Frontal cortex (tissue), 4 donors: ENCODE measurements around the gene KLC3. TPM values are rescaled to one million over a fixed set of nuclear protein-coding genes. Genes with fewer than 3 reads are reported as not detected.
"Not testable (repeated sequence)": the region's sequence is repeated elsewhere in the genome, so short reads cannot be mapped to it uniquely, and the experiment has no call there.

ENCODE experiments used
- DNase-seq, 2 donors: peaks; one replicate each; pipeline ENCODE4 v3.0.0; 2012; ENCODE audit warnings: low spot score in 2 of 2
- FAIRE-seq: peaks from 2 replicates; lab custom pipeline; 2012; peaks lifted over from hg19 to GRCh38; lab: Jason Lieb, UNC
- total RNA-seq: library from RNA; depleted of rRNA; stranded (reverse); fragments of >200 nt; gene quantifications from one replicate; pipeline ENCODE4 v1.2.3, GENCODE V29; 2014
- donor health status: control.
- donor health status: control.
- donor health status: control.

Gene KLC3
- total RNA-seq, 1 donor from 2014 or later: 0.41 TPM

DNA sequence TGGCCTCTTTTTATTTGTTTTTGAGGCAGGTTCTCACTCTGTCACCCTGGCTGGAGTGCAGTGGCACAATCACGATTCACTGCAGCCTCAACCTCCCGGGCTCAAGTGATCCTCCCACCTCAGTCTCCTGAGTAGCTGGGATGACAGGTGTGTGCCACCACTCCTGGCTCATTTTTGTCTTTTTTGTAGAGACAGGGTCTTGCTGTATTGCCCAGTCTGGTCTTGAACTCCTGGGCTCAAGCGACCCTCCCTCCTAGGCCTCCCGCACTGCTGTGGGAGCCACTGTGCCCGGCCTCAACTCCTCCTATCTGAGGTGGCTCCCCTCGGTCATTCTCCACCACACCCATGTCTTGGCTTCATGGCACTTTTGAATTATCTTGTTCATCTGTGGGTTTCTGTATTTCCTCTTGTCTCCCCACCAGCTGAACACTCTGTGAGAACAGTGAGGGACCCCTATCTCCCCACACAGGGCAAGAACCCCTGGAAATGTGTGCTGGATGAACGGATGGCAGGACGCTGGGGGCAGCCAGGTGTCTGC lies 25.8 kb upstream of the KLC3 start:
- DNase-seq (no peak), FAIRE-seq (no peak)

DNA sequence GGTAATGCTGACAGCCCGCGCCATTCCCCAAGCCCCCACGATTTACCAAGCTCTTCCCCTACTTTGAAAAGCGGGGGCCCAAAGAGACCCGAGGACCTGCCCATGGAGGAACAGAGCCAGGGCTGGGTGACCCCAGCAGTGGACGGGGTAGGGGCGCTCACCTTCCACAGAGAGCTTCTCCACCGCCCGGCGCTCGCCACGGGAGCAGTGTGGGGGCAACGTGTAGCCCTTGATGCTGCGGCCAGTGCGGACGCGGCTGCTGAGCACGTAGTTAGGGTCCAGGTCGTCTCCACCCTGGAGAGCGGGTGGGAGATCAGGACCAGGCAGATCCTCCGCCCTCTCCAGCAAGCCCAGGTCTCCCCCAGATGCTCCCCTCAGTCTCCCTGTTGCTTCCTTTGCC lies 25.2 kb upstream of the KLC3 start:
- no peak for DNase-seq
- no peak for FAIRE-seq

DNA sequence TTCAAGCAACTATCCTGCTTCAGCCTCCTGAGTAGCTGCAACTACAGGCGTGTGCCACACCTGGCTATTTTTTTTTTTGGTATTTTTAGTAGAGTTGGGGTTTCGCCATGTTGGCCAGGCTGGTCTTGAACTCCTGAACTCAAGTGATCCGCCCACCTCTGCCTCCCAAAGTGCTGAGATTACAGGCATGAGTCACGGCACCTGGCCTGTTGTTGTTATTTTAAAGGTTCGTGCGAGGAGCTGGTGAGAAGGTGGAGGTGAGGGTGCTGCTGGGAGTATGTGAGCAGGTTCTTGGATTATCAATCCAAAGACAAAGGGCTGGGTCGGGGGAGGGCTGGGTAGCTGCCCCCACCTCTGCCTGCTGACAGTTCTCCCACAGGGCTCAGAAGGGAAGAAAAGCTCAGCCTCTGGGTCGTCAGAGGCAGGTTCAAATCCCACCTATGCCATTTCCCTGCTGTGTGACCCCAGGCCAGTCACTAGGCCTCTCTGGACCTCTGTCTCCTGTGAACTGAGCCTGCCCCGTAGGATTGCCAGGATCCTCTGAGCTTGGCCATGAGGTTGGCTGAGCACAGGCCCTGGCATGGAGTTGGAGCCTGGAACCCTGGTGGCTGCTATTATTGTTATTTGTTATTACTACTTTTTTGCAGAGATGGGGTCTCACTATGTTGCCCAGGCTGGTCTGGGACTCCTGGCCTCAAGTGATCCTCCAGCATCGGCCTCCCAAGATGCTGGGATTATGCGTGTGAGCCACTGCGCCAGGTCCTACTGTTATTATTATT lies 19.4 kb upstream of the KLC3 start:
- DNase-seq (no peak), FAIRE-seq (no peak)

DNA sequence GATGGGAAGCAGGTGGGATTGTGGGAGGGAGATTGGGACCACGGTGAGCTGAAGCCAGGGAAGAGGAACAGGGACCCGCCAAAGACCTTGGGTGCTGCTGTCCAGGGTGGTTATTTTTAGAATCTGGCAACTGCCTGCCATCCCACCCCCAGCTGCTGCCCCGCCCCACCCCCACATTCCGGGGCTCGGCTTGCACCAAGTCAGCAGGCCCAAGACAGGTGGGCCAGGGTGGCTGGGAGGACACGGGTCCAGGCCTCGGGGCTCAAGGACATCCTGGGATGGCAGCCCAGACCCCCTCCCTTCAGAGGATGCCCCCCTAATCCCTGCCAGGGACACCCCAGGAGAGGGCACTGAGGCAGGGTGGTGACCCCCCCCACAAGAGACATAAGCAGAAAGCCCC lies 18.7 kb upstream of the KLC3 start:
- DNase-seq (no peak), FAIRE-seq (no peak)

DNA sequence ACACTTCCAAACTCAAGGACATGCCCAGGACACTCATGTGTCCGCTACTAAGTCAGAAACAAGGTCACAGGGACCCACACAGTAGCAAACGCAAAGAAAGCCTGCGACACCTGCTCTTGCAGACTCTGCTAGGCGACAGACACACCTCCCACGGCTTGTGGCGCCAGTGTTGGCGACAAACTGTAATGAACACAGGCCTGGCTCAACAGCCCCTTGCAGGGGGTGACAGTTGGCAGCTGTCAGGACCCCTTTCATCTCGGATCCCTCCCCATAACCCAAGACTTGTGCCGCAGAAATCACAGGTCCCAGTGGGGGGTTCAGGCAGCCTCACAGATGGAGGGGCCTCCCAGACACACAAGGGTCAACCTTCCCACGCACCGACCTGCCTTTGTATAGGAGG lies 18.2 kb upstream of the KLC3 start:
- DNase-seq: no peak
- no peak for FAIRE-seq

DNA sequence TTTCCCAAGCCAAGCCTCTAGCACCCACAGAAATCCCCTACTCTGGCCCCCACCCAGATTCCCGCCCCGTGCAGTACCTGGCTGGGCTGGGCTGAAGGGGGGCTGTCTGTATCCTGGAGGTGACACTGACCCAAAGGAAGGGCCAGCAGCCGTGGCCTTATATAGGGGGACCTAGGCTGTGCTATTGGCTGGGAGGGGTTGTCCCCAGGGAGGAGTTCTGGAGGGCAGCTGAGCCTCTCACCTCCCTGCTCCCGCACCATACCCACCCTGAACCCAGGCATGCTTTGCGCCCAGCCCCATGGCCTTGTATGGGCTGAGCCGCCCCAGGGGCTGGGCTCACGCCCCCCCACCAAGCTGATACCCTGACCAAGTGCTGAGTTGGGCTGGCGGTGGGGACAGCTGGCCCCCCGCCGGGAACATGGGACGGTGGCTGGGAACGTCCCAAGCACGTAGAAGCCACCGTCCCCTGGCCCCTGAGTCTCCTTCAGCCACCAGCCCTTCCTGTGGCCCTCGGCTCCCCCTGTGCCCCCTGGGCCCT lies 17.7 kb upstream of the KLC3 start, which contains the start of gene CKM:
Gene CKM (minus strand): TSS at position 132 of the 538 bp plus-strand sequence. CDS start 3,162 bp downstream, outside the sequence.
- FAIRE-seq (no peak), DNase-seq (no peak)

- no peak for FAIRE-seq
- no peak for DNase-seq
These were observed 16.9 kb upstream of the KLC3 start for GRCh38 chr19:45323671-45324081.

- no peak for FAIRE-seq
These were observed 16.1 kb upstream of the KLC3 start for GRCh38 chr19:45324349-45324907.

GRCh38 chr19:45327404-45328143 lies 13.0 kb upstream of the KLC3 start:
- no peak for DNase-seq
- no peak for FAIRE-seq

More at GRCh38 chr19:45324349-45324907, 16.1 kb upstream of the KLC3 start:
- no peak for DNase-seq

DNA sequence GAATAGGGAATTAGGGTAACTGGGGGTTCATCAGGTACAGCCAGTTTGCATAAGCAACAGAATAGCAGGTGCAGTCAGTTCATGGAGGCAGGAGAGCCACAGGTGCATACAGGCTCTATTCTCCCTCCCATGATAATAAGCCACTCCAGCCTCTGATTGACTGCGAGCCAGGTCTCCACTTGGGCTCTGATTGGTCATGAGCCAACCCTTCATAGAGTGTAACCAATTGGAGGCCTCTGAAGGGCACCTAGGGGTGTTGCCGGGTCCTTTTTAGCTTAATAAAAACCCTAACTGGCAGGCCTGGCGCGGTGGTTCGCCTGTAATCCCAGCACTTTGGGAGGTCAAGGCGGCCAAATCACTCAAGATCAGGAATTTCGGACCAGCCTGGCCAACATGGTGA lies 9.1 kb upstream of the KLC3 start:
- FAIRE-seq (no peak), DNase-seq (no peak)

GRCh38 chr19:45333609-45334303 lies 6.8 kb upstream of the KLC3 start:
- FAIRE-seq (no peak), DNase-seq (no peak)

DNA sequence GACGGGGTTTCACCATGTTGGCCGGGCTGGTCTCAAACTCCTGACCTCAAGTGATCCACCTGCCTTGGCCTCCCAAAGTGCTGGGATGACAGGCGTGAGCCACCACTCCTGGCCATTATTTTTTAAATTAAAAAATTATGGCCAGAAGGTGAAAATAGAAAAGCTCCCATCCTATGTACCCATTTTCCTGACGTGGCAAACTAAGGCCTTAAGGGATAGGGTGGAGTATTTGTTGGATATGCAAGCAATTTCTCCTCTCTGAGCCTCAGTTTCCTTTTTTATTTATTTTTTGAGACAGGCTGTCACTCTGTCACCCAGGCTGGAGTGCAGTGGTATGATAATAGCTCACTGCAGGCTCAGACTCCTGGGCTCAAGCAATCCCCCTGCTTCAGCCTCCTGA lies 5.7 kb upstream of the KLC3 start:
- not testable (repeated sequence) for FAIRE-seq

GRCh38 chr19:45336696-45337251 lies 3.8 kb upstream of the KLC3 start:
- FAIRE-seq: no peak
- no peak for DNase-seq

More for the DNA sequence above, 5.7 kb upstream of the KLC3 start:
- not testable (repeated sequence) for DNase-seq

DNA sequence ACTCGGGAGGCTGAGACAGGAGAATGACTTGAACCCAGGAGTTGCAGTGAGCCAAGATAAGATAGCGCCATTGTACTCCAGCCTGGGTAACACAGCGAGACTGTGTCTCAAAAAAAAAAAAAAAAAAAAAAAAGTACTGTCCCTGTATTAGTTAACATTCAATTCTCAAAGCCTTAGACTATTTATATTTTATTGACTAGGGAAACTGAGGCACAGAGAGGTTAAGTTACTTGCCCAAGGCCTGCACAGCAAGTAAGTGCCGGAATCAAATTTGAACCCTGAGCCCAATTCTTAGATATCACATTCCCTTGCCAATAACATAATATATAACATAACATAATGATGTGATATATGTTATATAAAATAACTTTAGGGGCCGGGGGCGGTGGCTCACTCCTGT lies 921 bp upstream of the KLC3 start:
- FAIRE-seq: no peak
- no peak for DNase-seq

DNA sequence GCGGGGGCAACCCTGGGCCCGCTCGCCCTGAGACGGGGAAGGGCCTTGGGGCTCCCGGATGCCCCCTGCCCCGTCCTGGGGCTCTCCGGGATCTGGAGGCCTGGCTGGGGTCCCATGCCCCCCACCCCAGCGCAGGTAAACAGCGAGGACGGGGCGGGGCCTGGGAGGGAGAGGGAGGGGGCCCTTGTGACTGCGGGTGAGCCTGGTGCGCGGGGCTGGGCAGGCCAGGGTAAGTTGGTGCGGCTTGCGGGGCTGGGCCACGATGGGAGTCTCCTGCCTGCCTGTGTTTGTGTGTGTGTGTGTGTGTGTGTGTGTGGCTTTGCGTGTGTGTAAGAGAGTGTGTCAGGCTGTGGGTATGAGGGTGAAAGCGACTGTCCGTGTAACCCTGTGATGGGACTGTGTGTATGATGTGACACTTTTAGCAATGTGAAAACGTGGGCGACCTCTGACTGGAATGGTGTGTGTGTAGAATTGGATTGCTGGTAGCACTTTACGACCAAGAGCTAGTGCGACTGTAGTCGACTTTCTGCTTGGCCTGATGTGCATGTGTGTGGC lies 426 bp downstream of the KLC3 start:
- DNase-seq (no peak), FAIRE-seq (no peak)

- FAIRE-seq: no peak
These were observed 2.4 kb downstream of the KLC3 start for GRCh38 chr19:45342911-45343310.

DNA sequence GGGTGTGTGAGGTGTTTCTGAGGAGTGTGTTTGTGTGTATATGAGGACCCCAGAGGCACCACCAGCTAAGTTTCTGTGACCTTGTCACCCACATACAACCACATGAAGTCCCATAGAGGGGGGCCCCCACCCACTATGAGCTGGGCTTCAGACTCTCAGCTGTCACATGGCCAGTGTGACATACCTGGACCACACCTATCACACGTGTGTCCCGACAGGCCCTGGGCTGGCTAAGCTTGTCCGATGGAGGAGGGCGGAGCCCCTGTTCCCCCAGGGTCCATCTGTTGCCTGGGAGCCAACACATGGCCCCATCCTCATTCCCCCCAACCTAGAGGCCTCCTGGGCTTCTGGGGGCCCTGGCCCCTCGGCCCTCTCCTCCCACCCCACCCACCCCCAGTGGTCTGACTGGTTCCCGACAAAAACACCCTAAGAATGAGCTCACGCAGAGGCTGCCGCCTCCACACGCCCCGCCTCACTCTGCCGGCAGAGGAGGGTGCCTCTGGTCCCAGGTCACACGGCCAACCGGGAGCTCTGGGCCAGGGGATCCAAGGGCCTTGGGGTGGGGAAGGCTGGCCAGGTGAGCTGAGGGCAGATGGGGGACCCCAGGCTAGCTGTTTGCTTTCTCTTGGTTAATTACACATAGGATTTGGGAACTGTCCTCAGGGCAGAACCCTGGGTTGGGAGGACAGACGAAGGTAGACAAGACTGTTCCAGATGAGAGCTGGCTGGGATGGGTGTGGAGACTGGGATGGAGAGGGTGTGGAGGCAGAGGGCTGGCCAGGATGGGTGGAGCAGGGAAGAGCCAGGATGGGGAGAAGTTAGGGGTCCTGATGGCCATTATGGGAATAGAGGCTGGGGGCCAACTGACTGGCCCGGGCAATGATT lies 4.3 kb downstream of the KLC3 start:
- FAIRE-seq: no peak
- no peak for DNase-seq

More at GRCh38 chr19:45342911-45343310, 2.4 kb downstream of the KLC3 start:
- no peak for DNase-seq

DNA sequence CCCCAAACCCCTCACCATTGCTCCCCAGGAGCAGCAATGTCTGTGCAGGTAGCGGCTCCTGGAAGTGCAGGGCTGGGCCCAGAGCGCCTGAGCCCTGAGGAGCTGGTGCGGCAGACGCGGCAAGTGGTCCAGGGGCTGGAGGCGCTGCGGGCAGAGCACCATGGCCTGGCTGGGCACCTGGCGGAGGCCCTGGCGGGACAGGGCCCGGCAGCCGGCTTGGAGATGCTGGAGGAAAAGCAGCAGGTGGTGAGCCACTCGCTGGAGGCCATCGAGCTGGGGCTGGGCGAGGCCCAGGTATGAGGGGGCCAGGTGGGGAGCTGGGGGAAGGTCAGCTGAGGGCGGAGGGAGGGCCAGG lies 4.9 kb downstream of the KLC3 start:
- FAIRE-seq (no peak), DNase-seq (no peak)
